Neutrophil (primary cell): ENCODE results near the gene NR4A2.

Experiments
- H3K27ac ChIP-seq: fragments of 200-600 bp; sonication (generic); 2 replicates; pipeline ENCODE4 v1.5.1; 2016; ENCODE audit warnings: mild to moderate bottlenecking, moderate library complexity
- H3K27me3 ChIP-seq: fragments of 200-600 bp; sonication (generic); 2 replicates; pipeline ENCODE4 v1.6.0; 2016; ENCODE audit warnings: mild to moderate bottlenecking
- H3K36me3 ChIP-seq: fragments of 200-600 bp; sonication (generic); 2 replicates; pipeline ENCODE4 v1.5.1; 2017
- H3K4me1 ChIP-seq, 2 experiments: fragments of 200-600 bp in 1 of 2; sonication (generic) in 1 of 2; 1 replicate in 1 of 2; 2 replicates in 1 of 2; pipeline versions ENCODE4 v1.5.1 to v1.6.1; 2013 to 2016; ENCODE audit warnings: low read depth in 1 of 2, low read length in 1 of 2, mild to moderate bottlenecking in 1 of 2, moderate library complexity in 1 of 2; ENCODE audit not compliant: control insufficient read depth in 1 of 2, insufficient read depth in 1 of 2
- H3K4me3 ChIP-seq, 2 experiments: fragments of 200-600 bp in 1 of 2; sonication (generic) in 1 of 2; 1 replicate in 1 of 2; 2 replicates in 1 of 2; pipeline ENCODE4 v1.5.1; 2013 to 2016; ENCODE audit warnings: low read depth in 1 of 2, low read length in 1 of 2, mild to moderate bottlenecking in 1 of 2, moderate library complexity in 1 of 2
- H3K9me3 ChIP-seq: fragments of 200-600 bp; sonication (generic); 2 replicates; pipeline ENCODE4 v1.5.1; 2016
- TF ChIP-seq, protein P1 (sequence below): fragments of 200-600 bp; sonication (generic); IDR thresholded peaks from 2 replicates; pipeline ENCODE4 v1.5.1; 2016; ENCODE audit warnings: antibody characterized with exemption

The NR4A2 gene

DNA sequence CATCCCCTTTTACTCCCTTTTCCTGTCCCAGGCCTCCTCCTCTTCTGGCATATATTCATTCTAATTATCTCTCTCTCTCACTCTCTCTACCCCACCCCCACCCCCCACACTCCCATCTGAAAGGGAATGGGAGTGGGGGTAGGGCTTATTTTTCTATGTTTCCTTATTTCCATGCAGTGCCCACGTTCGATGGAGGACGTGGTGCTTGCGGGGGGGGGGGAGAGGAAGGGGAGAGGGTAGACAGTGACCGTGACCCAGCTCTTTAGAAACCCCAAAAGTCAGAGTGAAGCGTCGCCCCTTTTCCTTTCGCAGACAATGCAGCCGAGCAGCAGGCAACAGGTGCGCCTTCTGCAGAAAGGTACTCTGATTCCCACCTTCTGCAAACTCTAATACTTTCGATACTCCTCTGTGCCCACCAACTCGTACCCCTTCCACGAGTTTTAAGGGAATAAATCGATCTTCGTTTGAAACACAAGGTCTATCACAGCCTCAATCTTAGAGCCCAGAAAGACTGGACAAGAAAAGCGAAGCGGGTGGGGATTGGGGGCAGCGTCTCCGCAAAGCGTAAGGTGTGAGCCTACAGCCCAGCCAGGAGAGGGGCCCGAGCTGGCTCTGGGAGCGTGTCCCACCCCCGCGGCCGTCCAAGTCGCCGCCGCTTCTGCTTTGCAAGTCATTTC, 891 bp upstream of the NR4A2 start:
- Histone ChIP-seq H3K27ac (peak overlapping the region; percentile 91), H3K36me3 (no peaks in the 10 kb centered on the region), H3K9me3 (no peaks in the 10 kb centered on the region), H3K4me1 (peaks cover 51 to 52% of the 10 kb centered on the region in 2 experiments), H3K27me3 (peaks cover 29% of the 10 kb centered on the region), H3K4me3 (peak overlapping the region; percentile 73 to 88)
- TF ChIP-seq, protein P1, sequence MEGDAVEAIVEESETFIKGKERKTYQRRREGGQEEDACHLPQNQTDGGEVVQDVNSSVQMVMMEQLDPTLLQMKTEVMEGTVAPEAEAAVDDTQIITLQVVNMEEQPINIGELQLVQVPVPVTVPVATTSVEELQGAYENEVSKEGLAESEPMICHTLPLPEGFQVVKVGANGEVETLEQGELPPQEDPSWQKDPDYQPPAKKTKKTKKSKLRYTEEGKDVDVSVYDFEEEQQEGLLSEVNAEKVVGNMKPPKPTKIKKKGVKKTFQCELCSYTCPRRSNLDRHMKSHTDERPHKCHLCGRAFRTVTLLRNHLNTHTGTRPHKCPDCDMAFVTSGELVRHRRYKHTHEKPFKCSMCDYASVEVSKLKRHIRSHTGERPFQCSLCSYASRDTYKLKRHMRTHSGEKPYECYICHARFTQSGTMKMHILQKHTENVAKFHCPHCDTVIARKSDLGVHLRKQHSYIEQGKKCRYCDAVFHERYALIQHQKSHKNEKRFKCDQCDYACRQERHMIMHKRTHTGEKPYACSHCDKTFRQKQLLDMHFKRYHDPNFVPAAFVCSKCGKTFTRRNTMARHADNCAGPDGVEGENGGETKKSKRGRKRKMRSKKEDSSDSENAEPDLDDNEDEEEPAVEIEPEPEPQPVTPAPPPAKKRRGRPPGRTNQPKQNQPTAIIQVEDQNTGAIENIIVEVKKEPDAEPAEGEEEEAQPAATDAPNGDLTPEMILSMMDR: no peak

DNA sequence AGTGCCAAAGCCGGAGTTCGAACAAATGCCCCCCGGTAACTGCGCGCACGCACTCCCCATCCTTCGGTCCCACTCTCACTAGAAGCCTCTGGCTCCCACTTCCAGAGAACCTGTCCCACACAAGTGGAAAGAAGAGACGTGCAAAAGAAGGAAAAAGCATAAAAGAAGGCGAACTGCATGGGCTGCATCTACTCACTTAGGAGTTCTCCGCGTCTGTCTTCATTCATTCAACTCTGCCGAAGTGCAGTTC, 312 bp downstream of the NR4A2 start:
- TF ChIP-seq, protein P1: no peak
- H3K27ac ChIP-seq: peak overlapping the region; percentile 91
- peak overlapping the region; percentile 73 to 88 for H3K4me3 ChIP-seq
- H3K4me1 ChIP-seq: peaks cover 51 to 52% of the 10 kb centered on the region in 2 experiments
- H3K27me3 ChIP-seq: peaks cover 41% of the 10 kb centered on the region
- H3K36me3 ChIP-seq: no peaks in the 10 kb centered on the region
- H3K9me3 ChIP-seq: no peaks in the 10 kb centered on the region

DNA sequence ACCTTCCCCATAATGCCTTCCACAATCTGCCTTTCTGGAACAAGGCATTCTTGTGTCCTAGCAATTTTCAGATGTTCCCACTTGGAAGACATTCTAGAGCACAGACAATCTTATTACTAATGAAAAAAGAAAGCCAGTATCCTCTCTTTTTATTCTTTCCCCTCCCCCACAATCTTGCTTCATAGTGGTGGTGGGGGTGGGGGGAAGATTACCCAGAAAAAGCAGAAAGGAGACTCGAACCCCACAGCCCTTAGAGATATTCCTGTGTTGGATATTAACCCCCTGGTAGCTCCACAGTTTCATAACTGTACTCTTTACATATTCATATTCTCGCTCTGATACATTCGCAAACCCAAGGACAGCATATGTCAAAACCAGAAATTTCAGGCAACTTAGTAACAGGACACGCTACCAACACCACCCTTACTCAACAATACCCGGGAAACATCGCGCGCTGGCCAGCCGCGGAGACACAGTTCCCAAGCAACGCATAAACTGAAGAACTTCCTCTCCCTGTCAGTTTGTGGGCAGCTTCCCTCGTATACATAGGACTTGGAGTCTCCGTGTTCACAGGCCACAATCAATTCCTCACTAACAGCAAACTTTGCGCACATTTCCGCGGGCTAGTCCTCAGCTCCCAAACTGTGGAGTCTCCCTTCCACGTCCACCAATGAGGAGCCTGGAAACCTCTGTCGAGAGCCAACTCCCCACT, 793 bp downstream of the NR4A2 start:
- peaks cover 51 to 52% of the 10 kb centered on the region in 2 experiments for H3K4me1 ChIP-seq
- H3K9me3 ChIP-seq: no peaks in the 10 kb centered on the region
- H3K4me3 ChIP-seq: peak overlapping the region; percentile 73 to 88

DNA sequence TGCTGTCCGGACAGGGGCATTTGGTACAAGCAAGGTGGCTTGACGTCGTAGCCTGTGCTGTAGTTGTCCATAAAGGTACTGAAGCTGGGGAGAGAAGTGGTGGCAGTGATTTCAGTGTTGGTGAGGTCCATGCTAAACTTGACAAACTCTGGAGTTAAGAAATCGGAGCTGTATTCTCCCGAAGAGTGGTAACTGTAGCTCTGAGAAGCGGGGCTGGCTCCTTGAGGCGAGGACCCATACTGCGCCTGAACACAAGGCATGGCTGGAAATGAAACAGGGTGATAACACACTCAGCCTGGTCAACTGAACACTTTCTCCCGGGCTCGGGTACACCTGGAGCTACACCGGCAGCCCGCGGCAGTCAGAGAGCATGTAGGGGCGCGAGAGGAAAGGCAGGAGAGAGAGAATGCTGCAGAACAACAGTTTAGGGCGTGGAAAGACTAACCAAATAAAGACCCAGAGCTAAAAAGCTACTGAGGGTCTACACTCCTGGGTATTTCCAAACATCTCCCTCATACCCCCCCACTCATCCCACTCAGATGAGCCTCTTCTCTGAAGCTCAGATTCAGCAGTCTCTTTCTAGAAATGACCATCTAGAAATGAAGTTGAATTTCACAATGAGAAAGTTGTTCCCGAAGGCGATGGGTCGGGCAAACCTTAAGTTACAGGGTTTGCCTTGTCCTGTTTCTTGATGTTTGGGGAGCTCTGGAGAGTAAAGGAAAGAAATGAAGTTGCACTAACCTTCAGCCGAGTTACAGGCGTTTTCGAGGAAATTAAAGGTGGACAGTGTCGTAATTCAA, 2.4 kb downstream of the NR4A2 start:
- Histone ChIP-seq H3K4me3 (peak overlapping the region in 1 of 2 experiments; percentile 49), H3K27me3 (peaks cover 62% of the 10 kb centered on the region), H3K9me3 (no peaks in the 10 kb centered on the region), H3K27ac (no peak overlapping the region), H3K4me1 (peaks cover 43 to 48% of the 10 kb centered on the region in 2 experiments), H3K36me3 (no peaks in the 10 kb centered on the region)
- TF ChIP-seq, protein P1: no peak

More for the DNA sequence above, 793 bp downstream of the NR4A2 start:
- TF ChIP-seq, protein P1: no peak
- H3K27me3 ChIP-seq: peaks cover 46% of the 10 kb centered on the region
- H3K27ac ChIP-seq: peak overlapping the region; percentile 91
- H3K36me3 ChIP-seq: no peaks in the 10 kb centered on the region

DNA sequence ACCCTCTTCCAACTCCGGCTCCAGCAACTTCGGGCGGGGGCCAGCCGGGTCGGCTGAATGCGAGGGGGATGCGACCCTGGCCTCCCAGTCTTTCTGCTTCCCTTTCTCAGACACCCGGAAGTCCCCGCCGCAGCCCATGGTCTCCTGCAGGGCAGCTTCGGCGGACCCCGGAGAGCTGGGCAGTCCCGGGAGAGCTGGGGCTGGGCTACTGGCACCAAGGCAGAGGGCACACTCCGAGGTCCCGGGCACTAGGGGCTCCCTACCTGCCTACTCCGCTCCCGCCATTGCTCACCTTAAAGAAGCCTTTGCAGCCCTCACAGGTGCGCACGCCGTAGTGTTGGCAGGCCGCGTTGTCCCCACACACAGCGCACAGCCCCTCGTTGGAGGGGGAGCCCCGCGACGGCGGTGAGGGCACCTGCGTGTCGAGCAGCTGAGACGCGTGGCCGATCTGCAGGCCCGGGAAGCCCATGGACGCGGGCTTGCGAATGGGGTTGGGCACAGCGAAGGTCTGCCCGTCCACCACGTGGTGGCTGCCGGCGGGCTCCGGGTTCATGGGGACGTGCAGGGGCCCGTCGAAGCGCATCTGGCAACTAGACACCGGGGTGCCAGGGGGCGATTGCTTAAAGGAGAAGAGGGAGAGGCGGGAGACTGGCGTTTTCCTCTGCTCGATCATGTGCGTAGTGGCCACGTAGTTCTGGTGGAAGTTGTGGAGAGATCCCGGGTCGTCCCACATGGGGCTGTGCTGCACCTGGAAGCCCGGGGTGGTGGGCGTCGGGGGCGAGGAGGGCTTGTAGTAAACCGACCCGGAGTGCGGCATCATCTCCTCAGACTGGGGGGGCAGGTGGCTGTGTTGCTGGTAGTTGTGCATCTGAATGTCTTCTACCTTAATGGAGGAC, 3.2 kb downstream of the NR4A2 start:
- TF ChIP-seq, protein P1: no peak
- peaks cover 37 to 43% of the 10 kb centered on the region in 2 experiments for H3K4me1 ChIP-seq
- no peak overlapping the region for H3K27ac ChIP-seq
- no peaks in the 10 kb centered on the region for H3K36me3 ChIP-seq
- H3K9me3 ChIP-seq: no peaks in the 10 kb centered on the region
- H3K4me3 ChIP-seq: peak overlapping the region; percentile 33 to 49
- H3K27me3 ChIP-seq: peaks cover 71% of the 10 kb centered on the region
